ENCODE data around the gene ELSPBP1.

DNA sequence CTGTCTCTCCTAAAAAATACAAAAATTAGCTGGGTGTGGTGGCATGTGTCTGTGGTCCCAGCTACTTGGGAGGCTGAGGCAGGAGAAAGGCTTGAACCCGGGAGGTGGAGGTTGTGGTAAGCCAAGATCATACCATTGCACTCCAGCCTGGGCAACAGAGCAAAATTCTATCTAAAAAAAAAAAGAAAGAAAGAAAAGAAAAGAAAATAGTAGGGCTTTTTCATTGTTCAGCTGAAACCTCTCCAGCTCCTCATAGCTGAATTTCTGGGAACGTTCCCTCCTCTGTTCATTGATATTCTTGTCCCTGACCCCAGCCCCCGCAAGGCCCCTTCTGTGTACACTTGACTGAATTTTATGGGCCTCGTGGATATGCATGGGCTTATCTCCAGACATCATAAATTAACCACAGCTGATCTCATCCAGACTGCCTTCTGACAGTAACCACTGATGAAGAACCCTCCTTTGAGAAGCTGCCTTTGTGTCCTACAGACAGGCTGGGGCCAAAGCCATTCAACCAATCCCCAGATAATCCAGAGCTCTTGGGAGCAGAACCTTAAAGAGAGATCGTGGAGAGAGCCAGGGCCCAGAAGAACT is at the start of gene ELSPBP1:
- TF ChIP-seq, protein P1, sequence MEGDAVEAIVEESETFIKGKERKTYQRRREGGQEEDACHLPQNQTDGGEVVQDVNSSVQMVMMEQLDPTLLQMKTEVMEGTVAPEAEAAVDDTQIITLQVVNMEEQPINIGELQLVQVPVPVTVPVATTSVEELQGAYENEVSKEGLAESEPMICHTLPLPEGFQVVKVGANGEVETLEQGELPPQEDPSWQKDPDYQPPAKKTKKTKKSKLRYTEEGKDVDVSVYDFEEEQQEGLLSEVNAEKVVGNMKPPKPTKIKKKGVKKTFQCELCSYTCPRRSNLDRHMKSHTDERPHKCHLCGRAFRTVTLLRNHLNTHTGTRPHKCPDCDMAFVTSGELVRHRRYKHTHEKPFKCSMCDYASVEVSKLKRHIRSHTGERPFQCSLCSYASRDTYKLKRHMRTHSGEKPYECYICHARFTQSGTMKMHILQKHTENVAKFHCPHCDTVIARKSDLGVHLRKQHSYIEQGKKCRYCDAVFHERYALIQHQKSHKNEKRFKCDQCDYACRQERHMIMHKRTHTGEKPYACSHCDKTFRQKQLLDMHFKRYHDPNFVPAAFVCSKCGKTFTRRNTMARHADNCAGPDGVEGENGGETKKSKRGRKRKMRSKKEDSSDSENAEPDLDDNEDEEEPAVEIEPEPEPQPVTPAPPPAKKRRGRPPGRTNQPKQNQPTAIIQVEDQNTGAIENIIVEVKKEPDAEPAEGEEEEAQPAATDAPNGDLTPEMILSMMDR (conservative IDR thresholded peaks at IDR 0.05; ENCODE audit: low read depth, low read length): no peak
- TF ChIP-seq EZH2 (IDR thresholded peaks at IDR 0.05; ENCODE audit: borderline replicate concordance, low read depth, low read length, poor library complexity, severe bottlenecking): no peak

Data from A673 (cell line).